Left forelimb (tissue), 1 donor: Measurements from ENCODE around the gene CYB5A.

Experiments used
- DNase-seq: peaks from one replicate; pipeline ENCODE4 v3.0.0-alpha.2; 2018; ENCODE audit warnings: low spot score

The CYB5A gene

GRCh38 chr18:74276609-74277008 is 15.2 kb downstream of the CYB5A start:
- DNase-seq, result no peak

- no peak for DNase-seq
Observed at GRCh38 chr18:74275736-74276135, 16.0 kb downstream of the CYB5A start.

GRCh38 chr18:74274700-74275099 is 17.1 kb downstream of the CYB5A start:
- no peak for DNase-seq

GRCh38 chr18:74273394-74273793 is 18.4 kb downstream of the CYB5A start:
- DNase-seq, result no peak

GRCh38 chr18:74271635-74272034 is 20.1 kb downstream of the CYB5A start:
- no peak for DNase-seq

- no peak for DNase-seq
Observed at GRCh38 chr18:74268933-74269620, 22.7 kb downstream of the CYB5A start.

GRCh38 chr18:74268175-74268574 is 23.6 kb downstream of the CYB5A start:
- DNase-seq, result no peak

- no peak for DNase-seq
Observed at GRCh38 chr18:74266161-74266560, 25.6 kb downstream of the CYB5A start.

GRCh38 chr18:74265546-74266098 is 26.1 kb downstream of the CYB5A start:
- no peak for DNase-seq

GRCh38 chr18:74264303-74265020 is 27.3 kb downstream of the CYB5A start:
- no peak for DNase-seq

GRCh38 chr18:74261053-74261713 is 30.6 kb downstream of the CYB5A start:
- DNase-seq, result no peak

GRCh38 chr18:74259347-74259746 is 32.4 kb downstream of the CYB5A start:
- no peak for DNase-seq

- DNase-seq, result no peak
Observed at GRCh38 chr18:74257083-74257482, 34.7 kb downstream of the CYB5A start.

GRCh38 chr18:74256190-74256589 is 35.6 kb downstream of the CYB5A start:
- DNase-seq, result no peak

GRCh38 chr18:74255131-74255616 is 36.6 kb downstream of the CYB5A start:
- DNase-seq, result no peak

GRCh38 chr18:74252039-74252395 is 39.7 kb downstream of the CYB5A start:
- no peak for DNase-seq

GRCh38 chr18:74251297-74252038 is 40.3 kb downstream of the CYB5A start:
- DNase-seq, result no peak

- no peak for DNase-seq
Observed at GRCh38 chr18:74250131-74250530, 41.6 kb downstream of the CYB5A start.

GRCh38 chr18:74249181-74249968 is 42.4 kb downstream of the CYB5A start:
- no peak for DNase-seq

- DNase-seq, result no peak
Observed at GRCh38 chr18:74248595-74248994, 43.2 kb downstream of the CYB5A start.

GRCh38 chr18:74248189-74248588 is 43.6 kb downstream of the CYB5A start:
- no peak for DNase-seq
